Measurements from ENCODE around the gene CPXM2.
"Not testable (repeated sequence)": the region's sequence is repeated elsewhere in the genome, so short reads cannot be mapped to it uniquely, and the experiment has no call there.

Gene CPXM2

DNA sequence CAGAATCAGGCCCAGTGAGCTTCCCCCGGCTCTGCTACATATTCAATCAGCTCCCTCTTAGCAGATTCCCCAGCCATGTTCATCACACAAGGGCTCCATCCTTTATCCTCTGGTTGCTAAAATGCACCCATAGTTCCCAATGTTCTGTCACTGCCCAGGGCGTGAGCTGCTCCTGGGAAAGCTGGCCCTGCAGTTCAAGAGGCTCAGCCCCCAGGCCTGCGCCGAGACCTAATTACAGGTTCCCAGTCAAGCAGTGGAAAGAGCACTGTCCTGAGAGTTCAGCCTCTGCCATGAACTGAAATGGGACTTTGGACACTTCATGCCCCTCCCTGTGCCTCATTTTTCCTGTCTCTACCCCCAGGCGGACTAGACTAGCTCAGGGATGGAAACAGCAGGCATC is 149.9 kb downstream of the CPXM2 start:
- no peak for TF ChIP-seq ZFX (IDR thresholded peaks at IDR 0.05)
- TF ChIP-seq, protein P1, sequence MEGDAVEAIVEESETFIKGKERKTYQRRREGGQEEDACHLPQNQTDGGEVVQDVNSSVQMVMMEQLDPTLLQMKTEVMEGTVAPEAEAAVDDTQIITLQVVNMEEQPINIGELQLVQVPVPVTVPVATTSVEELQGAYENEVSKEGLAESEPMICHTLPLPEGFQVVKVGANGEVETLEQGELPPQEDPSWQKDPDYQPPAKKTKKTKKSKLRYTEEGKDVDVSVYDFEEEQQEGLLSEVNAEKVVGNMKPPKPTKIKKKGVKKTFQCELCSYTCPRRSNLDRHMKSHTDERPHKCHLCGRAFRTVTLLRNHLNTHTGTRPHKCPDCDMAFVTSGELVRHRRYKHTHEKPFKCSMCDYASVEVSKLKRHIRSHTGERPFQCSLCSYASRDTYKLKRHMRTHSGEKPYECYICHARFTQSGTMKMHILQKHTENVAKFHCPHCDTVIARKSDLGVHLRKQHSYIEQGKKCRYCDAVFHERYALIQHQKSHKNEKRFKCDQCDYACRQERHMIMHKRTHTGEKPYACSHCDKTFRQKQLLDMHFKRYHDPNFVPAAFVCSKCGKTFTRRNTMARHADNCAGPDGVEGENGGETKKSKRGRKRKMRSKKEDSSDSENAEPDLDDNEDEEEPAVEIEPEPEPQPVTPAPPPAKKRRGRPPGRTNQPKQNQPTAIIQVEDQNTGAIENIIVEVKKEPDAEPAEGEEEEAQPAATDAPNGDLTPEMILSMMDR (conservative IDR thresholded peaks at IDR 0.05), result no peak

DNA sequence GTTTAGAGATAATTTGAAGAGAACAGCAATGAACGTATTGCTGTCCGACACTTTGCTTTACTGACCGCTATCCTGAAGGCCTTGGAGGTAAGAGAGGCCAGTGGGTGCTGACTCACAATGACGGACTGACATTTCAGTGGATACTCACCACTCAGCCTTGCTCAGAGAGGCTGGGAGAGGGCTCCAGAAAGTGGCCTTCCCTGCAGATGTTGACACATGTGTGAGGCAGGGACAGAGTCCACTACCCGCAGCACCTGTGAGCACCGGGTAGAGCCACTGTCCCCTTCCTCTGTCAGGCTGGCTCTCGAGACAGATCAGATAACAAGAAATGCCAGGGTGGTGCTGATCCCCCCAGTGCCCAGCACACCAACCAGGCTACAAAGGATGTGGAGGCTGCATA is 150.5 kb downstream of the CPXM2 start:
- TF ChIP-seq, protein P1 (conservative IDR thresholded peaks at IDR 0.05), result no peak
- TF ChIP-seq ZFX (IDR thresholded peaks at IDR 0.05), result no peak
- H3K27ac ChIP-seq, result no peak overlapping the region

More for the DNA sequence above, 149.9 kb downstream of the CPXM2 start:
- no peak overlapping the region for H3K27ac ChIP-seq

DNA sequence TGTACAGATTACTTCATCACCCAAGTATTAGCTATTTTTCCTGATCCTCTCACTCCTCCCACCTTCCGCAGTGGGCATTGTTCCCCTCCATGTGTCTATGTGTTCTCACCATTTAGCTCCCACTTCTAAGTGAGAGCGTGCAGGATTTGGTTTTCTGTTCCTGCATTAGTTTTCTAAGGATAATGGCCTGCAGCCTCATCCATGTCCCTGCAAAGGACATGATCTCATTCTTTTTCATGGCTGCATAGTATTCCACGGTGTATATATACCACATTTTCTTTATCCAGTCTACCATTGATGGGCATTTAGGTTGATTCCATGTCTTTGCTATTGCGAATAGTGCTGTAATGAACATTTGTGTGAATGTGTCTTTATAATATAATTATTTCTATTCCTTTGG is 154.7 kb downstream of the CPXM2 start:
- not testable (repeated sequence) for H3K27ac ChIP-seq

DNA sequence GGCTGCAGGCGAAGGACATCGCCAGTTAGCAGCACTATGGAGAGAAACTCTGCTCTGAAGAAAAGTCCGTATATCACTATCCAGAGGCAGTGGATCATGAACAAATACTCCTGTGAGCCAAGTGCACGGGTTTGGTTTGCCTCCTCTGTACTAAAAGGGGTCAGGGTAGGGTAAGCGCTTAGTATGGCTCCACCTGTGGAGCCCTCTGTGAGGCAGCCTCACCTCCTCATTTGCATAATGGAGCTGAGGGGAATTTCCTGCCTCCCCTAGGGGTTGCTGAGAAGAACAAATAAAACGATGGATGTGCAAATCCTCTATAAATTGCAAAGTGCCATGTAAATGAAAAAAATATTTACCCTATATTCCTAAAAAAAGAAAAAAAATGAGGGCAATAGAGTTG is 162.1 kb downstream of the CPXM2 start:
- TF ChIP-seq, protein P1 (conservative IDR thresholded peaks at IDR 0.05), result no peak
- no peak for TF ChIP-seq ZFX (IDR thresholded peaks at IDR 0.05)

DNA sequence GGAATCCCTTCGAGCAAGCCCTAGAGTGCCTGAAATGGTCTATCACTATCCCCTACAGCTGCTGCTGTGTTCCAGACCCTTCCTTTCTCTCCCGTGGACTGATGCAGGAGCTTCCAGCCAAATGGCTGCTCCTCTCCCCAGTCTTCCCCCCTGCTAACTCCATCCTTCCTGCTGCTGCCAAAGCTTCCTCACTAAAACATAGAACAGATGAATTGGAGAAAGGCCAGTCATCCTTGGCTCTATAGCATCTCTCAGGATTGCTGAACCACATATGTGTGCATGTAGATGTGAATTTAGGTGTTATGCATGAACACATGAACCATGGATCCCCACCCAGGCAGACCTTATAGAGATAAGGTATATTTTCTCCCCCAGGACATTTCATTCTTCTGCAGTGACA is 164.8 kb downstream of the CPXM2 start:
- H3K27ac ChIP-seq, result no peak overlapping the region; the same call in 1 of the 2 replicates
- TF ChIP-seq, protein P1 (conservative IDR thresholded peaks at IDR 0.05), result no peak

More for the DNA sequence above, 162.1 kb downstream of the CPXM2 start:
- H3K27ac ChIP-seq, result no peak overlapping the region

DNA sequence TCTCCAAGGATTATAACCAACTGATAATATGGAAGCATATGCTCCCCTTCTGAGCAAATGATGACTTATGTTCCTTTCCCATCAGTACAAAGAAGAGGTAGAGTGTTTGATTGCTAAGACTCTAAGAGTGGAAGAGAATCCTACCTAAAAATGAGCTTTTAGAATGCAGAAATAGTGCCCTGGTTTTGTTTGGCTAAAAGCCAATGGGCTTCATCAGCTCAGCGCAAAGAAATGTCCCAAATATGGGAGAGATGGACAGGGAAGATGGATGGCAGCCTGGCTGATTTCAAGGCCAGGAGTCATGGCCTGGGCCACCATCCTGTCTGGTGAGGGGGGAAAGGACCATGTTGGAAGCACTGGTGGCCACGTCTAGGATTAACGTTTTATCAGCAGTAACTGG is 165.2 kb downstream of the CPXM2 start:
- H3K27ac ChIP-seq, result no peak overlapping the region; the same call in 1 of the 2 replicates
- TF ChIP-seq ZFX (IDR thresholded peaks at IDR 0.05), result no peak
- TF ChIP-seq, protein P1 (conservative IDR thresholded peaks at IDR 0.05), result no peak

DNA sequence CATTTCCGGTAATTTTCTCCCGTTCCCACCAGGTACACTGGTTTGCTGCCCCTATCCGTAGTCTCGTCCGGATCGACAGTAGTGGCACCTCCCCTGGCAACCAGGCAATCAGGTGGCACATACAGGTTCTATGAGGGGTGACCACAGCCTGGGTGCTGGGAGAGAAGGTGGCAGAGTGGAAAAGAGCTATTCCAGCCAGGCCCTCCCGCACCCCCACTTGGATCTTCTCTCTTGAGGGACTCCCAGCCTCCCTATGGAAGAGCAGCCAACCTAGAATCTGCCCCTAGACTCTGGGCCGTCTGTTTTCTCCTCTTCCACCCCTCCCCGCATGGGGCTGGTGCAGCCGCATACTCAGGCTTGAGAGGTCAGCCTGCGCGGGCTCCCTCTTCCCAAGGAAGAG is 166.9 kb downstream of the CPXM2 start:
- no peak overlapping the region for H3K27ac ChIP-seq
- TF ChIP-seq, protein P1 (conservative IDR thresholded peaks at IDR 0.05), result no peak
- TF ChIP-seq ZFX (IDR thresholded peaks at IDR 0.05), result no peak

DNA sequence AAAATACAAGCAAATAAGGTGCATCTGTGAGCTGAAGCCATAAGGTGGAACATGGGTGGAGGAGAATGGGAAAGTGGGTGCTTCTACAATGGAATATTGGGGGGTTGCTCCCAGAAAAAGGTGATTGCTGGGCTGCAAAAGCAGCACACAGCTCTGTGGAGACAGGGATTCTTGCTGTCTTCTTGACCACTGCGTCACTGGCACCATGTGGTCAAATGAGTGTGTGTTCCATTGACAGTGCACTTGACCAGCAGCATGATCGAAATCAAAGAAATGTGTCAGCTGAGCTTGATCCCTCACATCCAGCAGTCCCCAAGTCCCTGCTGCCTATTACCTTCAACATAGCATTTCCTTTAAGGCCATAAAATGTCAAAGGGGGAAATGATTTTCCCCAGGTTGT is 169.3 kb downstream of the CPXM2 start:
- TF ChIP-seq, protein P1 (conservative IDR thresholded peaks at IDR 0.05), result no peak
- no peak for TF ChIP-seq ZFX (IDR thresholded peaks at IDR 0.05)
- no peak overlapping the region for H3K27ac ChIP-seq
